H9 (cell line): ENCODE measurements around the gene KRTAP4-5. TPM values are rescaled to one million over a fixed set of nuclear protein-coding genes. Genes with fewer than 3 reads are reported as not detected.
"Not testable (repeated sequence)": the region's sequence is repeated elsewhere in the genome, so short reads cannot be mapped to it uniquely, and the experiment has no call there.

ENCODE experiments used
- DNase-seq: peaks from one replicate; pipeline ENCODE4 v3.0.0-alpha.2; 2017
- H2AFZ ChIP-seq: one replicate; pipeline ENCODE4 v1.6.1; 2013; ENCODE audit warnings: mild to moderate bottlenecking, low read length, control low read depth, moderate library complexity
- H2AK5ac ChIP-seq: 2 replicates; pipeline ENCODE4 v1.6.1; 2013; ENCODE audit warnings: low read length, control low read depth, mixed read lengths; ENCODE audit not compliant: insufficient read length
- H2BK120ac ChIP-seq: one replicate; pipeline ENCODE4 v1.6.1; 2013; ENCODE audit warnings: low read depth, mild to moderate bottlenecking, low read length, control low read depth, inconsistent platforms; ENCODE audit not compliant: poor library complexity, severe bottlenecking
- H2BK12ac ChIP-seq: 2 replicates; pipeline ENCODE4 v1.6.1; 2013; ENCODE audit warnings: low read length, control low read depth, mixed read lengths, low read depth; ENCODE audit not compliant: insufficient read length
- H2BK15ac ChIP-seq: 2 replicates; pipeline ENCODE4 v1.6.1; 2013; ENCODE audit warnings: low read depth, low read length, control low read depth
- H2BK20ac ChIP-seq: one replicate; pipeline ENCODE4 v1.6.1; 2013; ENCODE audit warnings: low read depth, mild to moderate bottlenecking, low read length, control low read depth, inconsistent platforms; ENCODE audit not compliant: poor library complexity, severe bottlenecking
- H2BK5ac ChIP-seq: 2 replicates; pipeline ENCODE4 v1.6.1; 2013; ENCODE audit warnings: low read length, control low read depth, mixed read lengths; ENCODE audit not compliant: insufficient read length
- H3K14ac ChIP-seq: 2 replicates; pipeline ENCODE4 v1.6.1; 2013; ENCODE audit warnings: low read length, control low read depth; ENCODE audit not compliant: insufficient read depth
- H3K18ac ChIP-seq: 2 replicates; pipeline ENCODE4 v1.6.1; 2013; ENCODE audit warnings: low read depth, mild to moderate bottlenecking, mixed read lengths, low read length, control low read depth; ENCODE audit not compliant: insufficient read length
- H3K23ac ChIP-seq: 2 replicates; pipeline ENCODE4 v1.6.1; 2013; ENCODE audit warnings: low read length, control low read depth, mixed read lengths, low read depth; ENCODE audit not compliant: insufficient read length
- H3K23me2 ChIP-seq: 2 replicates; pipeline ENCODE4 v1.6.1; 2013; ENCODE audit warnings: low read depth, mild to moderate bottlenecking, mixed read lengths, low read length, control low read depth; ENCODE audit not compliant: insufficient read length, poor library complexity, severe bottlenecking
- H3K27ac ChIP-seq: 2 replicates; pipeline ENCODE4 v1.5.1; 2013; ENCODE audit warnings: low read length, control low read depth, mixed read lengths, low read depth; ENCODE audit not compliant: insufficient read length
- H3K27me3 ChIP-seq: 2 replicates; pipeline ENCODE4 v1.6.1; 2013; ENCODE audit warnings: low read length, control low read depth, inconsistent platforms; ENCODE audit not compliant: insufficient read depth
- H3K4ac ChIP-seq: 2 replicates; pipeline ENCODE4 v1.6.1; 2013; ENCODE audit warnings: low read depth, mild to moderate bottlenecking, control low read depth, inconsistent platforms, low read length, moderate library complexity
- H3K4me1 ChIP-seq: 2 replicates; pipeline ENCODE4 v1.6.1; 2013; ENCODE audit warnings: low read length, control low read depth, inconsistent platforms; ENCODE audit not compliant: insufficient read depth
- H3K4me2 ChIP-seq: 2 replicates; pipeline ENCODE4 v1.6.1; 2013; ENCODE audit warnings: low read length, control low read depth, mixed read lengths; ENCODE audit not compliant: insufficient read length, insufficient read depth
- H3K56ac ChIP-seq: 2 replicates; pipeline ENCODE4 v1.6.1; 2013; ENCODE audit warnings: low read depth, mild to moderate bottlenecking, mixed read lengths, low read length, control low read depth; ENCODE audit not compliant: insufficient read length
- H3K79me1 ChIP-seq: 2 replicates; pipeline ENCODE4 v1.6.1; 2013; ENCODE audit warnings: low read depth, mild to moderate bottlenecking, moderate library complexity, low read length, control low read depth, inconsistent platforms; ENCODE audit not compliant: insufficient read depth, poor library complexity, severe bottlenecking
- H3K79me2 ChIP-seq: 2 replicates; pipeline ENCODE4 v1.6.1; 2013; ENCODE audit warnings: low read length, control low read depth, inconsistent platforms; ENCODE audit not compliant: insufficient read depth
- H3K9ac ChIP-seq: 2 replicates; pipeline ENCODE4 v1.6.1; 2013; ENCODE audit warnings: low read length, control low read depth, mixed read lengths; ENCODE audit not compliant: insufficient read length; ENCODE audit errors: extremely low read depth
- H3K9me3 ChIP-seq: one replicate; pipeline ENCODE4 v1.6.1; 2013; ENCODE audit warnings: low read depth, low read length, inconsistent platforms; ENCODE audit not compliant: control insufficient read depth
- H3T11ph ChIP-seq: one replicate; pipeline ENCODE4 v1.6.1; 2013; ENCODE audit warnings: mild to moderate bottlenecking, low read length, control low read depth, inconsistent platforms
- H4K20me1 ChIP-seq: one replicate; pipeline ENCODE4 v1.6.1; 2013; ENCODE audit not compliant: control insufficient read depth, insufficient read length, insufficient read depth
- H4K5ac ChIP-seq: 2 replicates; pipeline ENCODE4 v1.6.1; 2013; ENCODE audit warnings: low read depth, mild to moderate bottlenecking, mixed read lengths, low read length, control low read depth; ENCODE audit not compliant: insufficient read length
- H4K8ac ChIP-seq: replicated peaks from 2 replicates; pipeline ENCODE4 v1.6.1; 2013; ENCODE audit warnings: low read length, control low read depth, mixed read lengths, low read depth; ENCODE audit not compliant: insufficient read length
- H4K91ac ChIP-seq: 2 replicates; pipeline ENCODE4 v1.6.1; 2013; ENCODE audit warnings: low read depth, mild to moderate bottlenecking, moderate library complexity, mixed read lengths, low read length, control low read depth; ENCODE audit not compliant: insufficient read length
- H3K27ac Mint-ChIP-seq, 3 experiments: 2 replicates in 2 of 3; 3 replicates in 1 of 3; pipeline ENCODE4 v1.8.0; 2020 to 2021; ENCODE audit warnings: mixed read lengths in 3 of 3, mild to moderate bottlenecking in 1 of 3, moderate library complexity in 1 of 3
- H3K27me3 Mint-ChIP-seq: 2 replicates; pipeline ENCODE4 v1.8.0; 2021; ENCODE audit warnings: low read depth, mild to moderate bottlenecking, moderate library complexity, mixed read lengths
- H3K36me3 Mint-ChIP-seq, 3 experiments: 2 replicates in 2 of 3; 3 replicates in 1 of 3; pipeline ENCODE4 v1.8.0; 2020 to 2021; ENCODE audit warnings: low read depth in 3 of 3, mixed read lengths in 3 of 3; ENCODE audit not compliant: insufficient read depth in 1 of 3
- H3K4me1 Mint-ChIP-seq, 2 experiments: 2 replicates each; pipeline ENCODE4 v1.8.0; 2020; ENCODE audit warnings: mixed read lengths in 2 of 2
- H3K4me3 Mint-ChIP-seq, 2 experiments: 2 replicates in 1 of 2; 3 replicates in 1 of 2; pipeline ENCODE4 v1.8.0; 2020 to 2021; ENCODE audit warnings: mild to moderate bottlenecking in 2 of 2, mixed read lengths in 2 of 2, moderate library complexity in 1 of 2
- H3K9me3 Mint-ChIP-seq, 2 experiments: 2 replicates in 1 of 2; 3 replicates in 1 of 2; pipeline ENCODE4 v1.8.0; 2020; ENCODE audit warnings: mild to moderate bottlenecking in 2 of 2, mixed read lengths in 2 of 2, moderate library complexity in 1 of 2
- CTCF ChIP-seq: fragments of 200-600 bp; sonication (generic); conservative IDR thresholded peaks from 3 replicates; pipeline ENCODE4 v1.8.0; 2021; ENCODE audit warnings: antibody characterized with exemption, mild to moderate bottlenecking
- WGBS: extraction: QIAGEN DNeasy Blood & Tissue Kit; methylation state at CpG from one replicate; pipeline ENCODE4 v1.1.7; 2013; ENCODE audit warnings: missing lambda C conversion rate, low lambda C conversion rate, mixed read lengths; ENCODE audit not compliant: insufficient read length; ENCODE audit errors: extremely low coverage; 5-methylcytosine and 5-hydroxymethylcytosine counted together
- total RNA-seq: library from RNA; stranded (reverse); gene quantifications from 2 replicates; pipeline ENCODE4 v1.2.1, GENCODE V29; 2021

Gene KRTAP4-5
- total RNA-seq, 1 experiment from 2014 or later: not detected

GRCh38 chr17:41150026-41150425 is 401 bp upstream of the KRTAP4-5 start:
- Histone ChIP-seq H2AFZ (no peak overlapping the region), H3K27me3 (no peaks in the 10 kb centered on the region), H2BK12ac (no peak overlapping the region), H3K27ac (no peak overlapping the region), H4K91ac (no peak overlapping the region), H4K8ac (no peak overlapping the region), H3T11ph (no peak overlapping the region), H3K79me2 (no peaks in the 10 kb centered on the region), H3K4me1 (no peaks in the 10 kb centered on the region), H2BK5ac (no peak overlapping the region), H3K23ac (no peak overlapping the region), H3K56ac (no peak overlapping the region), H2BK20ac (no peak overlapping the region), H2AK5ac (no peak overlapping the region), H3K9me3 (no peaks in the 10 kb centered on the region), H3K23me2 (no peaks in the 10 kb centered on the region), H3K4me2 (no peak overlapping the region), H3K4ac (no peak overlapping the region), H2BK120ac (no peak overlapping the region), H2BK15ac (no peak overlapping the region), H4K20me1 (no peaks in the 10 kb centered on the region), H3K14ac (no peak overlapping the region), H3K9ac (no peak overlapping the region), H3K79me1 (no peaks in the 10 kb centered on the region), H4K5ac (no peak overlapping the region), H3K18ac (no peak overlapping the region)
- no CpG with 5 or more reads among the region's 4 CpGs for WGBS
- no peak for TF ChIP-seq CTCF
- no peak for DNase-seq
- Mint-ChIP-seq H3K27me3 (peaks cover under 1% of the 10 kb centered on the region; the same call in 1 of the 2 replicates), H3K36me3 (peaks cover 0 to 2% (median under 1%) of the 10 kb centered on the region in 3 experiments; a peak in 3 of 7 replicates), H3K4me3 (no peak overlapping the region), H3K27ac (no peak overlapping the region), H3K4me1 (peaks cover 2 to 13% of the 10 kb centered on the region in 2 experiments), H3K9me3 (peaks cover 0 to 1% of the 10 kb centered on the region in 2 experiments; a peak in 1 of 5 replicates)

GRCh38 chr17:41148971-41149651 is 514 bp downstream of the KRTAP4-5 start:
- not testable (repeated sequence) for H4K8ac ChIP-seq, H3K4me1 ChIP-seq, H3K27ac Mint-ChIP-seq, H3K9me3 ChIP-seq, H3K9me3 Mint-ChIP-seq, H2AFZ ChIP-seq, H2BK120ac ChIP-seq, H3K18ac ChIP-seq, H2AK5ac ChIP-seq, H3K9ac ChIP-seq, H2BK12ac ChIP-seq, H4K91ac ChIP-seq, H3K56ac ChIP-seq, H3K23ac ChIP-seq, DNase-seq, H3K4me2 ChIP-seq, H2BK5ac ChIP-seq, H2BK20ac ChIP-seq, H3K27me3 Mint-ChIP-seq, H4K20me1 ChIP-seq, H2BK15ac ChIP-seq, H3K27ac ChIP-seq, H3K4me3 Mint-ChIP-seq, H4K5ac ChIP-seq, H3K23me2 ChIP-seq, H3K79me2 ChIP-seq, H3K4ac ChIP-seq, H3K27me3 ChIP-seq, H3K14ac ChIP-seq, H3K79me1 ChIP-seq, H3K36me3 Mint-ChIP-seq, H3T11ph ChIP-seq
- no CpG with 5 or more reads among the region's 10 CpGs for WGBS
- H3K4me1 Mint-ChIP-seq: peaks cover 2 to 13% of the 10 kb centered on the region in 2 experiments
